SU-DHL-6 (cell line): Measurements from ENCODE around the gene ZBTB45.

Source experiments
- H2AFZ ChIP-seq: fragments of 200-600 bp; sonication (generic); 2 replicates; pipeline ENCODE4 v1.6.1; 2014; ENCODE audit warnings: low read depth, mild to moderate bottlenecking, moderate library complexity, mixed read lengths, antibody characterized with exemption, low read length; ENCODE audit not compliant: severe bottlenecking
- H3F3A ChIP-seq: fragments of 200-600 bp; shearing (Covaris generic); 2 replicates; pipeline ENCODE4 v1.6.0; 2016; ENCODE audit warnings: antibody characterized with exemption, mild to moderate bottlenecking; ENCODE audit not compliant: insufficient read depth
- H3K27ac ChIP-seq: fragments of 200-600 bp; sonication (generic); 2 replicates; pipeline ENCODE4 v1.5.1; 2016; ENCODE audit warnings: low read depth, mild to moderate bottlenecking, low read length, moderate library complexity, mixed read lengths
- H3K27me3 ChIP-seq: fragments of 200-600 bp; sonication (generic), shearing (Covaris generic); 2 replicates; pipeline ENCODE4 v1.6.0; 2014; ENCODE audit warnings: mild to moderate bottlenecking, low read length
- H3K36me3 ChIP-seq: fragments of 200-600 bp; sonication (generic); 2 replicates; pipeline ENCODE4 v1.6.1; 2014; ENCODE audit warnings: mild to moderate bottlenecking, low read length, mixed read lengths
- H3K4me2 ChIP-seq: fragments of 300-600, 200-600 bp; shearing (Covaris generic), sonication (generic); 2 replicates; pipeline ENCODE4 v1.6.0; 2014; ENCODE audit warnings: low read length, low read depth, mild to moderate bottlenecking; ENCODE audit not compliant: poor library complexity, severe bottlenecking
- H3K4me3 ChIP-seq: fragments of 200-600 bp; sonication (generic); 2 replicates; pipeline ENCODE4 v1.5.1; 2014; ENCODE audit warnings: antibody characterized with exemption, low read length, mild to moderate bottlenecking, mixed read lengths; ENCODE audit not compliant: insufficient read depth, poor library complexity, severe bottlenecking
- H3K79me2 ChIP-seq: fragments of 200-600 bp; sonication (generic); 2 replicates; pipeline ENCODE4 v1.6.1; 2014; ENCODE audit warnings: mild to moderate bottlenecking, low read length, moderate library complexity; ENCODE audit not compliant: insufficient read depth
- H3K9ac ChIP-seq: fragments of 200-600 bp; sonication (generic); 2 replicates; pipeline ENCODE4 v1.7.0; 2014; ENCODE audit warnings: mild to moderate bottlenecking, low read length
- H3K9me2 ChIP-seq: fragments of 200-600 bp; sonication (generic); replicated peaks from 2 replicates; pipeline ENCODE4 v1.6.1; 2014; ENCODE audit warnings: low read length; ENCODE audit not compliant: insufficient read depth
- H3K9me3 ChIP-seq: fragments of 200-600 bp; sonication (generic); 2 replicates; pipeline ENCODE4 v1.6.1; 2014; ENCODE audit warnings: low read length, mixed read lengths; ENCODE audit not compliant: insufficient read depth
- H4K20me1 ChIP-seq: fragments of 200-600 bp; sonication (generic); 2 replicates; pipeline ENCODE4 v1.6.1; 2014; ENCODE audit warnings: low read depth, mild to moderate bottlenecking, antibody characterized with exemption, low read length, moderate library complexity, mixed read lengths
- CTCF ChIP-seq: fragments of 200-600 bp; sonication (generic); IDR thresholded peaks from one replicate; pipeline ENCODE4 v1.5.1; 2017; ENCODE audit warnings: antibody characterized with exemption, mild to moderate bottlenecking, low read length, moderate library complexity; ENCODE audit not compliant: insufficient read depth, poor library complexity, severe bottlenecking
- EZH2phosphoT487 ChIP-seq: fragments of 200-600 bp; sonication (generic), shearing (Covaris generic); conservative IDR thresholded peaks from 2 replicates; pipeline ENCODE4 v1.6.1; 2018; ENCODE audit warnings: mild to moderate bottlenecking, antibody characterized with exemption, low read length, moderate library complexity, mixed read lengths

The ZBTB45 gene

DNA sequence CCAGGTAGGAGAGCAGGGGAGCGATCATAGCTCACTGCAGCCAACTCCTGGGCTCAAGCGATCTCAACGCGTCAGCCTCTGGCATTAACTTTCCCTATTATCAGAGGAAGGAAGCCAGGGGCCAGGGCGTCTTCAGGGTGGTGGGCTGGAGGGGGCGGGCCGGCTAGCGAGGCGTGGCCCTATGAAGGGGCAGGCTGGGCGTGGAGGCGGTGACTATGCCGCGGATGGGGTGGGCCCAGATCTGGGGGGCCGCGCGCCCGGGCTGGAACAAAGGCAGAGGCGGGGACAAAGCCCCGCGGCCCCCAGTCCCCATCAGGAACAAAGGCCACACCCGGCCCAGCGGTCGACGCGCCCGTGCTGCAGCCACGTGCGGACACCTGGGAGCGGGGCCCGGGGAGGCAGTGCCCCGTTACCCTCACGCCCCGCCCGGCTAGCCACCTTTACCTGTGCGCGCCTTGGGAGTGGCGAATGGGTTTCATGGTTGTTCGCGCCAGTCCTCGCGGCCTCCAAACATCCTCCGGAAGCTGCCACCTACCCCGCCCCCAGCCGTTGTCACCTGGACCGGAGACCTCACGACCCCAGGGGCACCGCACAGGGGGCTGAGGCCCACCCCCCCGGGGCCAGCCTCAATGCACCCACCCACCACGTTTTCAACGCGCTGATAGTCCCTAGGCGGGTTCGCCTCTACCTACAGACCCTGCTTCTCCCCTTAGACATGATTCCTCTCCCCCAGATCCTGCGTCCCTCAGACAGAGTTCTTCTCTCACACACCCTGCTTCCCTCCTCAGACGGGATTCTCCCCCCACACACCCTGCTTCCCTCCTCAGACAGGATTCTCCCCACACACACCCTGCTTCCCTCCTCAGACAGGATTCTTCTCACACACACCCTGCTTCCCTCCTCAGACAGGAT lies 18.9 kb upstream of the ZBTB45 start:
- Histone ChIP-seq H3K27me3 (no peaks in the 10 kb centered on the region), H3K36me3 (no peaks in the 10 kb centered on the region), H3K9me2 (no peaks in the 10 kb centered on the region), H3K4me3 (peak overlapping the region; percentile 37), H3K27ac (no peak overlapping the region), H3K9me3 (no peaks in the 10 kb centered on the region), H3K9ac (peak overlapping the region; percentile 48), H3F3A (no peaks in the 10 kb centered on the region), H2AFZ (peak overlapping the region; percentile 90), H3K4me2 (peak overlapping the region; percentile 43), H3K79me2 (no peaks in the 10 kb centered on the region), H4K20me1 (no peaks in the 10 kb centered on the region)
- no peak for TF ChIP-seq CTCF
- no peak for TF ChIP-seq EZH2phosphoT487

GRCh38 chr19:58536852-58537798 lies 17.5 kb upstream of the ZBTB45 start:
- Histone ChIP-seq H3K79me2 (no peaks in the 10 kb centered on the region), H3F3A (no peaks in the 10 kb centered on the region), H3K36me3 (no peaks in the 10 kb centered on the region), H3K4me2 (no peak overlapping the region), H3K9ac (no peak overlapping the region), H3K9me2 (no peaks in the 10 kb centered on the region), H4K20me1 (no peaks in the 10 kb centered on the region), H3K27ac (no peak overlapping the region), H2AFZ (no peak overlapping the region), H3K9me3 (no peaks in the 10 kb centered on the region), H3K4me3 (no peak overlapping the region), H3K27me3 (no peaks in the 10 kb centered on the region)
- TF ChIP-seq EZH2phosphoT487 (no peak), CTCF (no peak)

DNA sequence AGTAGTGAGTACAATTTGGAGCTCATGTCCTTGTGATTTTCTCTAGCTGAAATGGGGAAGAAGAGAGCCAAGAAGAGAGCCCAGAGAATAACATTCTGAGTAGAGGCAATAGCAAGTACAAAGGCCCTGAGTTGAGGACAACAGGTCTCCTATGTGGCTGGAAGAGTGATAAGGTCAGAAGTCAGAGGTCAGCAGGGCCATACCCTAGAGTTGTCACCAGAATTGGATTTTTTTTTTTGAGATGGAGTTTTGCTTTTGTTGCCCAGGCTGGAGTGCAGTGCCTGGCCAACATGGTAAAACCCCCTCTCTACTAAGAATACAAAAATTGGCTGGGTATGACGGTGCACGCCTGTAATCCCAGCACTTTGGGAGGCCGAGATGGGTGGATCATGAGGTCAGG lies 16.2 kb upstream of the ZBTB45 start:
- no peak overlapping the region for H3K4me2 ChIP-seq
- no peaks in the 10 kb centered on the region for H3K79me2 ChIP-seq
- no peak overlapping the region for H3K4me3 ChIP-seq
- no peaks in the 10 kb centered on the region for H3K27me3 ChIP-seq
- H3K9ac ChIP-seq, result no peak overlapping the region
- TF ChIP-seq EZH2phosphoT487 (no peak), CTCF (no peak)
- no peaks in the 10 kb centered on the region for H3K9me3 ChIP-seq
- H3K27ac ChIP-seq, result no peak overlapping the region
- H4K20me1 ChIP-seq, result no peaks in the 10 kb centered on the region
- no peak overlapping the region for H2AFZ ChIP-seq
- no peaks in the 10 kb centered on the region for H3K36me3 ChIP-seq
- no peaks in the 10 kb centered on the region for H3K9me2 ChIP-seq
- H3F3A ChIP-seq, result no peaks in the 10 kb centered on the region
